HL-60 (cell line): ENCODE data around the gene ACP4.

Experiments
- DNase-seq, 2 experiments: peaks; one replicate each; pipeline ENCODE4 v3.0.0-alpha.2; 2010 to 2020; ENCODE audit warnings: low read depth in 1 of 2, low spot score in 1 of 2
- H3K27ac ChIP-seq: fragments of 250-450 bp; sonication (Bioruptor Pico); replicated peaks from 2 replicates; pipeline ENCODE4 v1.5.1; 2020; ENCODE audit warnings: mild to moderate bottlenecking, moderate library complexity
- H3K27me3 ChIP-seq: fragments of 250-450 bp; sonication (Bioruptor Pico); 2 replicates; pipeline ENCODE4 v1.5.1; 2021; ENCODE audit warnings: mild to moderate bottlenecking, moderate library complexity; ENCODE audit not compliant: insufficient read depth, poor library complexity, severe bottlenecking
- H3K4me3 ChIP-seq: replicated peaks from 2 replicates; pipeline ENCODE4 v1.5.1; 2011; ENCODE audit warnings: mild to moderate bottlenecking, control low read depth, low read length; ENCODE audit not compliant: insufficient read depth
- GABPA ChIP-seq: IDR thresholded peaks from 2 replicates; pipeline ENCODE4 v1.6.1; 2012; ENCODE audit warnings: low read depth
- POLR2AphosphoS5 ChIP-seq: IDR thresholded peaks from 2 replicates; pipeline ENCODE4 v1.6.1; 2012; ENCODE audit warnings: low read depth
- REST ChIP-seq: IDR thresholded peaks from 2 replicates; pipeline ENCODE4 v1.6.1; 2012; ENCODE audit warnings: low read depth; ENCODE audit not compliant: insufficient replicate concordance
- SPI1 ChIP-seq: IDR thresholded peaks from 2 replicates; pipeline ENCODE4 v1.6.1; 2012; ENCODE audit warnings: low read depth, mild to moderate bottlenecking, borderline replicate concordance
- TF ChIP-seq, protein P1 (sequence below): IDR thresholded peaks from one replicate; pipeline ENCODE4 v1.5.1; 2011; ENCODE audit warnings: low read length, control low read depth, inconsistent platforms; ENCODE audit not compliant: insufficient read depth

Gene ACP4

GRCh38 chr19:50798659-50799546 is 8.7 kb downstream of the ACP4 start:
- no peak for DNase-seq
- no peak overlapping the region for H3K27ac ChIP-seq
- TF ChIP-seq POLR2AphosphoS5 (no peak), GABPA (no peak), REST (no peak), SPI1 (no peak)
- TF ChIP-seq, protein P1, sequence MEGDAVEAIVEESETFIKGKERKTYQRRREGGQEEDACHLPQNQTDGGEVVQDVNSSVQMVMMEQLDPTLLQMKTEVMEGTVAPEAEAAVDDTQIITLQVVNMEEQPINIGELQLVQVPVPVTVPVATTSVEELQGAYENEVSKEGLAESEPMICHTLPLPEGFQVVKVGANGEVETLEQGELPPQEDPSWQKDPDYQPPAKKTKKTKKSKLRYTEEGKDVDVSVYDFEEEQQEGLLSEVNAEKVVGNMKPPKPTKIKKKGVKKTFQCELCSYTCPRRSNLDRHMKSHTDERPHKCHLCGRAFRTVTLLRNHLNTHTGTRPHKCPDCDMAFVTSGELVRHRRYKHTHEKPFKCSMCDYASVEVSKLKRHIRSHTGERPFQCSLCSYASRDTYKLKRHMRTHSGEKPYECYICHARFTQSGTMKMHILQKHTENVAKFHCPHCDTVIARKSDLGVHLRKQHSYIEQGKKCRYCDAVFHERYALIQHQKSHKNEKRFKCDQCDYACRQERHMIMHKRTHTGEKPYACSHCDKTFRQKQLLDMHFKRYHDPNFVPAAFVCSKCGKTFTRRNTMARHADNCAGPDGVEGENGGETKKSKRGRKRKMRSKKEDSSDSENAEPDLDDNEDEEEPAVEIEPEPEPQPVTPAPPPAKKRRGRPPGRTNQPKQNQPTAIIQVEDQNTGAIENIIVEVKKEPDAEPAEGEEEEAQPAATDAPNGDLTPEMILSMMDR = no peak
- H3K4me3 ChIP-seq = no peak overlapping the region
- no peaks in the 10 kb centered on the region for H3K27me3 ChIP-seq

- H3K27me3 ChIP-seq = no peaks in the 10 kb centered on the region
- no peak overlapping the region for H3K4me3 ChIP-seq
- TF ChIP-seq POLR2AphosphoS5 (no peak; the same call in 1 of the 2 replicates), REST (no peak), SPI1 (no peak), GABPA (no peak)
- TF ChIP-seq, protein P1 = no peak
- no peak for DNase-seq
- no peak overlapping the region for H3K27ac ChIP-seq
These were observed 9.3 kb downstream of the ACP4 start for GRCh38 chr19:50799547-50799851.

DNA sequence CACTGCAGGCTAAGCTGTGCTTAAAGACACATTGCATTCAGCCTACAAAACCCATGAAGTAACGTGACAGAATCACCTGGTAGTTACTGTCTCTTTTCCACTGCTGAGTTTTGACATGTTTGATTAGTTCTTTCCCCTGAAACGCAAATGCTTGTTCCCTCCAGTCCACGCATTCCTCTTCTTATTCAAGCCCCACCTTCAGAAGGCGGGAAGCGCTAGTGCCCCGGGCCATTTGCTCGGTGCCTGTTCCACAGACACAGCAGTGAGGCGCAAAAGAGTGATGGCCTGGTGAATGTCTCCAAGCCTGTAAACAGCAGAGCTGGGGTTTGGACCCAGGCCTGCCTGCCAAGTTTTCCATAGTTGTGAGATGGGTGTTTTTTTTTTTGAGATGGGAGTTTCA is 10.9 kb downstream of the ACP4 start:
- Histone ChIP-seq H3K27ac (no peak overlapping the region), H3K4me3 (no peak overlapping the region), H3K27me3 (no peaks in the 10 kb centered on the region)
- TF ChIP-seq SPI1 (no peak), POLR2AphosphoS5 (no peak), GABPA (no peak), REST (no peak)
- TF ChIP-seq, protein P1 = no peak
- no peak for DNase-seq
